ENCODE results near the gene PRR20G.

The PRR20G gene

GRCh38 chr3:127289706-127290575 lies 2.1 kb upstream of the PRR20G start:
- Mint-ChIP-seq H3K27me3 (peaks cover 5% of the 10 kb centered on the region), H3K9me3 (peaks cover 23% of the 10 kb centered on the region), H3K4me3 (no peak overlapping the region), H3K4me1 (ENCODE audit: low read depth) (peaks cover 19% of the 10 kb centered on the region), H3K27ac (no peak overlapping the region), H3K36me3 (ENCODE audit: low read depth) (no peaks in the 10 kb centered on the region)
- intact Hi-C loops (cut with micrococcal nuclease) = no loop called here

DNA sequence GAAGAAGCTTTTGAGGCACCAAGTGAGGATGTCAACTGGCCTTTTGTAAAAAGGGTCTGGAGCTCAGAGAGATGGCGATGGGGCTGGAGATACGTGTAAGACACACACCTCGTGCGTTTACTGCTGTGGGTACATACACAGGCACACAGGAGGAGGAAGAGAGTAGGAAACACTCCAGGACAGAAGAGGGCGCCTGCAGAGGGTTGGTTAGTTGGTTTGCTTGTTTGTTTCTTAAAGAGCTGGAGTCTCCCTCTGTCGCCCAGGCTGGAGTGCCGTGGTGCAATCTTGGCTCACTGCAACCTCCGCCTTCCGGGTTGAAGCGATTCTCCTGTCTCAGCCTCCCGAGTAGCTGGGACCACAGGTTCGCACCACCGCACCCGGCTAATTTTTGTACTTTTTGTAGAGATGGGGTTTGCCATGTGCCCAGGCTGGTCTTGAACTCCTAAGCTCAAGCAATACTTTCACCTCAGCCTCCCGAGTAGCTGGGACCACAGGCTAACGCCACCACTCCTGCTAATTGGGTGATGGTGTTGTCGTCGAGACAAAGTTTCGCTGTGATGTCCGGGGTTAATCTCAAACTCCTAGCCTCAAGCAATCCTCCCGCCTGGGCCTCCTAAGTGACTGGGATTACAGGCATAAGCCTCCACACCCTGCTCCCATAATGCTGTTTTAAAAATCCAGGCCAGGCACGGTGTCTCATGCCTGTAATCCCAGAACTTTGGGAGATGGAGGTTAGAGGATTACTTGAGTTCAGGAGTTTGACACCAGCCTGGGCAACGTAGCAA lies 1.3 kb upstream of the PRR20G start:
- Mint-ChIP-seq H3K36me3 (ENCODE audit: low read depth) (no peaks in the 10 kb centered on the region), H3K27ac (no peak overlapping the region), H3K4me3 (no peak overlapping the region), H3K4me1 (ENCODE audit: low read depth) (peaks cover 25% of the 10 kb centered on the region), H3K9me3 (peaks cover 23% of the 10 kb centered on the region), H3K27me3 (peaks cover 5% of the 10 kb centered on the region)
- intact Hi-C loops (cut with micrococcal nuclease) = no loop called here

- intact Hi-C loops (cut with micrococcal nuclease) = no loop called here
- Mint-ChIP-seq H3K27me3 (peaks cover 7% of the 10 kb centered on the region), H3K27ac (no peak overlapping the region), H3K9me3 (peaks cover 23% of the 10 kb centered on the region), H3K4me3 (no peak overlapping the region), H3K4me1 (ENCODE audit: low read depth) (peaks cover 25% of the 10 kb centered on the region), H3K36me3 (ENCODE audit: low read depth) (no peaks in the 10 kb centered on the region)
Observed at GRCh38 chr3:127288343-127288742, 497 bp upstream of the PRR20G start.

- peaks cover 33% of the 10 kb centered on the region for H3K4me1 Mint-ChIP-seq (ENCODE audit: low read depth)
Observed at GRCh38 chr3:127286571-127287140, 1.2 kb downstream of the PRR20G start.

GRCh38 chr3:127284258-127284657 lies 3.6 kb downstream of the PRR20G start:
- Mint-ChIP-seq H3K27ac (no peak overlapping the region), H3K4me3 (no peak overlapping the region), H3K36me3 (ENCODE audit: low read depth) (no peaks in the 10 kb centered on the region), H3K27me3 (peaks cover 15% of the 10 kb centered on the region), H3K9me3 (peaks cover 23% of the 10 kb centered on the region), H3K4me1 (ENCODE audit: low read depth) (peaks cover 33% of the 10 kb centered on the region)
- intact Hi-C loops (cut with micrococcal nuclease) = no loop called here

More at GRCh38 chr3:127286571-127287140, 1.2 kb downstream of the PRR20G start:
- Mint-ChIP-seq H3K27me3 (peaks cover 12% of the 10 kb centered on the region), H3K36me3 (ENCODE audit: low read depth) (no peaks in the 10 kb centered on the region), H3K4me3 (no peak overlapping the region), H3K27ac (no peak overlapping the region), H3K9me3 (peaks cover 23% of the 10 kb centered on the region)
- intact Hi-C loops (cut with micrococcal nuclease) = no loop called here

GRCh38 chr3:127277561-127277960 lies 10.3 kb downstream of the PRR20G start:
- Mint-ChIP-seq H3K9me3 (peaks cover 27% of the 10 kb centered on the region), H3K4me1 (ENCODE audit: low read depth) (peaks cover 32% of the 10 kb centered on the region), H3K36me3 (ENCODE audit: low read depth) (peaks cover 6% of the 10 kb centered on the region), H3K27ac (peak overlapping the region; percentile 13), H3K27me3 (peaks cover 14% of the 10 kb centered on the region), H3K4me3 (no peak overlapping the region)
- intact Hi-C loops (cut with micrococcal nuclease) = loop anchor here (10.0 kb wide), 1 partner anchor 47 kb away; no protein-coding TSS in a partner anchor

GRCh38 chr3:127276995-127277394 lies 10.9 kb downstream of the PRR20G start:
- intact Hi-C loops (cut with micrococcal nuclease) = loop anchor here (10.0 kb wide), 1 partner anchor 48 kb away; no protein-coding TSS in a partner anchor
- H3K36me3 Mint-ChIP-seq (ENCODE audit: low read depth) = peaks cover 6% of the 10 kb centered on the region
- peak overlapping the region; percentile 42 for H3K27ac Mint-ChIP-seq

GRCh38 chr3:127276396-127276795 lies 11.4 kb downstream of the PRR20G start:
- Mint-ChIP-seq H3K27ac (no peak overlapping the region), H3K9me3 (peaks cover 27% of the 10 kb centered on the region), H3K36me3 (ENCODE audit: low read depth) (peaks cover 6% of the 10 kb centered on the region), H3K27me3 (peaks cover 10% of the 10 kb centered on the region), H3K4me1 (ENCODE audit: low read depth) (peaks cover 24% of the 10 kb centered on the region), H3K4me3 (no peak overlapping the region)
- intact Hi-C loops (cut with micrococcal nuclease) = loop anchor here (10.0 kb wide), 1 partner anchor 48 kb away; no protein-coding TSS in a partner anchor

More at GRCh38 chr3:127276995-127277394, 10.9 kb downstream of the PRR20G start:
- H3K27me3 Mint-ChIP-seq = peaks cover 13% of the 10 kb centered on the region
- H3K4me1 Mint-ChIP-seq (ENCODE audit: low read depth) = peaks cover 28% of the 10 kb centered on the region
- H3K9me3 Mint-ChIP-seq = peaks cover 27% of the 10 kb centered on the region
- H3K4me3 Mint-ChIP-seq = no peak overlapping the region

DNA sequence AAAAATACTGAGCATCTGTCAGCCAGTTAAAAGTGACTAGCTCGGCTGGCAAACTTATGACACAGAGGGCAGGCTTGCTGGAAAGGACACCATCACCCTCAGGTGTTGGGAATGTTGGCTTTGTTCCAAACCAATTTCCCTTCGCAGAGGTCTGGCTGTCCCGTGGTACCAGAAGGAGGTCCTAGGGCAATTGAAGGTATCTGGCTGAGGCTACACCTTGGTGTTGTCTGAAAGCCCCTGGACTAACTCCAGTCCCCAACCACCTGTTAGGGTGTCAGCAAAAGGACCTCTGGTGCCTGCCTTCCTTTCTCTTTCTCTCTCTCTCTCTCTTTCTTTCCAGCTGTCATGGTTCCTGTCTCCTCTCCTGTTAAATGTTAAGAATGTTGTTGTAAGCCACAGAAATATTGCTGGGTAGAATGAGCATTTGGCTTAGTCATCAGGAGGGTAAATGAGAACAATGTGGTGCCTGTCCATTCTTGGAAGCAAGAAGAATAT lies 12.5 kb downstream of the PRR20G start:
- no peak overlapping the region for H3K4me3 Mint-ChIP-seq
- H3K4me1 Mint-ChIP-seq (ENCODE audit: low read depth) = peaks cover 24% of the 10 kb centered on the region
- H3K27me3 Mint-ChIP-seq = peaks cover 8% of the 10 kb centered on the region
- intact Hi-C loops (cut with micrococcal nuclease) = loop anchor here (10.0 kb wide), 1 partner anchor 49 kb away; no protein-coding TSS in a partner anchor
- peaks cover 6% of the 10 kb centered on the region for H3K36me3 Mint-ChIP-seq (ENCODE audit: low read depth)
- no peak overlapping the region for H3K27ac Mint-ChIP-seq
- peaks cover 27% of the 10 kb centered on the region for H3K9me3 Mint-ChIP-seq

DNA sequence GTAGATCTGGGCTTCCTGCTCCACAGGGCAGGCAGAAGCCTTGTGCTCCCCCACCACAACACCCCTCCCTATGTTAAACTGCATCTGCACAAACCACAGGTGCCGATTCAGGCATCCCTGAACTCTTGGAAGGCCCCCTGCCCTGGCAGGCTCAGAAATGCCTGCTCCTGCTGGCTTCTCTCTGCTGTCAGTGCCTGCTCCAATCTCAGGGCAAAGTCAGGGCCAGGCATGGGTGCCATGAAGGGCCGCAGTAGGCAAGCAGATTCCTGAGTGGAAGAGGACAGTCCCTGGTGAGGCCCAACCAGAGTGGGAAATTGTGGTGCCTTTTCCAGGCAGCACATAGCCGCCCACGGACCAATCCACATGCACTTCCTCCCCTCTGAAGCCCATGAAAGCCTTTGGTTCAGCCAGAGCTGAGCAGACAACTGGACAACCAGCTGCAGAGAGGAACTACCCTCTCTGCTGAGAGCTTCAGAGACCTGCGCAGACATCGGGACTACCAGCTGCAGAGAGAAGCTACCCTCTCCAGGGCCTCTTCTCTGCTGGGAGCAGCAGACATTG lies 13.6 kb downstream of the PRR20G start:
- peaks cover 6% of the 10 kb centered on the region for H3K36me3 Mint-ChIP-seq (ENCODE audit: low read depth)

GRCh38 chr3:127273206-127273605 lies 14.6 kb downstream of the PRR20G start:
- Mint-ChIP-seq H3K36me3 (ENCODE audit: low read depth) (peaks cover 3% of the 10 kb centered on the region), H3K9me3 (peaks cover 40% of the 10 kb centered on the region), H3K27me3 (peaks cover 11% of the 10 kb centered on the region), H3K27ac (no peak overlapping the region), H3K4me3 (no peak overlapping the region), H3K4me1 (ENCODE audit: low read depth) (peaks cover 24% of the 10 kb centered on the region)
- intact Hi-C loops (cut with micrococcal nuclease) = loop anchor here (10.0 kb wide), 1 partner anchor 52 kb away; no protein-coding TSS in a partner anchor

More for the DNA sequence above, 13.6 kb downstream of the PRR20G start:
- H3K27me3 Mint-ChIP-seq = peaks cover 8% of the 10 kb centered on the region
- intact Hi-C loops (cut with micrococcal nuclease) = loop anchor here (10.0 kb wide), 1 partner anchor 51 kb away; no protein-coding TSS in a partner anchor
- H3K4me3 Mint-ChIP-seq = no peak overlapping the region
- H3K9me3 Mint-ChIP-seq = peaks cover 36% of the 10 kb centered on the region
- H3K4me1 Mint-ChIP-seq (ENCODE audit: low read depth) = peaks cover 24% of the 10 kb centered on the region
- H3K27ac Mint-ChIP-seq = no peak overlapping the region

GRCh38 chr3:127266186-127266585 lies 21.7 kb downstream of the PRR20G start:
- Mint-ChIP-seq H3K9me3 (peaks cover 19% of the 10 kb centered on the region), H3K27me3 (peaks cover 19% of the 10 kb centered on the region), H3K4me3 (no peak overlapping the region), H3K27ac (no peak overlapping the region), H3K36me3 (ENCODE audit: low read depth) (no peaks in the 10 kb centered on the region), H3K4me1 (ENCODE audit: low read depth) (peaks cover 4% of the 10 kb centered on the region)
- intact Hi-C loops (cut with micrococcal nuclease) = no loop called here

GRCh38 chr3:127265581-127265981 lies 22.3 kb downstream of the PRR20G start:
- Mint-ChIP-seq H3K27ac (no peak overlapping the region), H3K4me3 (no peak overlapping the region), H3K36me3 (ENCODE audit: low read depth) (no peaks in the 10 kb centered on the region), H3K9me3 (peaks cover 19% of the 10 kb centered on the region), H3K27me3 (peaks cover 19% of the 10 kb centered on the region), H3K4me1 (ENCODE audit: low read depth) (peaks cover 4% of the 10 kb centered on the region)
- intact Hi-C loops (cut with micrococcal nuclease) = no loop called here
